NCI-H1930 (cell line): Measurements from ENCODE around the gene ZNF480.
A peak's percentile ranks its signal among the peaks of the same experiment; 100 is the strongest.
"Not testable (repeated sequence)": the region's sequence is repeated elsewhere in the genome, so short reads cannot be mapped to it uniquely, and the experiment has no call there.

Experiments
- DNase-seq, 2 experiments: peaks; one replicate each; lab custom pipeline; 2025; lab: John Stamatoyannopoulos, UW

ZNF480 gene

GRCh38 chr19:52296773-52297600 lies at the start of gene ZNF480:
Gene ZNF480, plus strand, starts transcription at chr19:52297169. Its CDS starts 3,244 bp downstream, at chr19:52300413.
- peak; percentile 65 to 84 for DNase-seq

GRCh38 chr19:52248241-52248640 lies 48.7 kb upstream of the ZNF480 start:
- DNase-seq: peak; percentile 10 to 54

GRCh38 chr19:52258426-52258825 lies 38.5 kb upstream of the ZNF480 start:
- DNase-seq: no peak

- not testable (repeated sequence) for DNase-seq
These were observed 31.4 kb upstream of the ZNF480 start for GRCh38 chr19:52265556-52265955.

- peak; percentile 94 to 95 for DNase-seq
These were observed 27.4 kb upstream of the ZNF480 start, which contains the start of gene ZNF766 for GRCh38 chr19:52269338-52270261. Gene ZNF766, plus strand, starts transcription at chr19:52269587. Its CDS starts 27 bp downstream, at chr19:52269614.

- no peak for DNase-seq
These were observed 26.6 kb upstream of the ZNF480 start for GRCh38 chr19:52270266-52270885.

GRCh38 chr19:52273301-52273700 lies 23.7 kb upstream of the ZNF480 start:
- no peak for DNase-seq

- no peak for DNase-seq
These were observed 22.8 kb upstream of the ZNF480 start for GRCh38 chr19:52274191-52274590.

- DNase-seq: no peak
These were observed 21.0 kb upstream of the ZNF480 start for GRCh38 chr19:52275988-52276387.

GRCh38 chr19:52277471-52277870 lies 19.5 kb upstream of the ZNF480 start:
- DNase-seq: no peak

- no peak for DNase-seq
These were observed 10.7 kb upstream of the ZNF480 start for GRCh38 chr19:52286256-52286655.

- no peak for DNase-seq
These were observed 5.2 kb upstream of the ZNF480 start for GRCh38 chr19:52291781-52292180.

GRCh38 chr19:52292946-52293345 lies 4.0 kb upstream of the ZNF480 start:
- DNase-seq: not testable (repeated sequence)

- DNase-seq: no peak
These were observed 583 bp upstream of the ZNF480 start for GRCh38 chr19:52296400-52296772.

GRCh38 chr19:52297601-52298364 lies 814 bp downstream of the ZNF480 start:
- no peak for DNase-seq

- DNase-seq: peak in 1 of 2 experiments; percentile 35
These were observed 10.3 kb downstream of the ZNF480 start for GRCh38 chr19:52307275-52307674.

GRCh38 chr19:52322429-52322828 lies 25.5 kb downstream of the ZNF480 start:
- DNase-seq: no peak

GRCh38 chr19:52331757-52332156 lies 34.8 kb downstream of the ZNF480 start:
- DNase-seq: no peak

- no peak for DNase-seq
These were observed 38.8 kb downstream of the ZNF480 start for GRCh38 chr19:52335768-52336116.

- DNase-seq: peak; percentile 81 to 90
These were observed 39.3 kb downstream of the ZNF480 start, which contains the start of gene ZNF610 for GRCh38 chr19:52336117-52336790. Gene ZNF610, plus strand, starts transcription at chr19:52336243. Its CDS starts 12,930 bp downstream, at chr19:52349173.
